Measurements from ENCODE around the gene COL18A1.

- TF ChIP-seq CREB5 (CRISPR knock-in tag; IDR thresholded peaks at IDR 0.05; ENCODE audit: low read depth): no peak
- no peak for TF ChIP-seq SNAI2 (CRISPR knock-in tag; IDR thresholded peaks at IDR 0.05)
- TF ChIP-seq ZNF70 (CRISPR knock-in tag; IDR thresholded peaks at IDR 0.05): no peak
- no peak for TF ChIP-seq TCF4 (CRISPR knock-in tag; IDR thresholded peaks at IDR 0.05; ENCODE audit: borderline replicate concordance)
- TF ChIP-seq ZNF8 (CRISPR knock-in tag; IDR thresholded peaks at IDR 0.05): no peak
- no peak for TF ChIP-seq ARNTL (CRISPR knock-in tag; IDR thresholded peaks at IDR 0.05; ENCODE audit: borderline replicate concordance, low read depth)
- no peak for TF ChIP-seq ZC3H10 (CRISPR knock-in tag; IDR thresholded peaks at IDR 0.05)
Observed at GRCh38 chr21:45555251-45555556, 150.2 kb downstream of the COL18A1 start.
